Esophagus muscularis mucosa (tissue), 4 donors: ENCODE measurements around the gene GJE1. TPM values are rescaled to one million over a fixed set of nuclear protein-coding genes. Genes with fewer than 3 reads are reported as not detected.
"Not testable (repeated sequence)": the region's sequence is repeated elsewhere in the genome, so short reads cannot be mapped to it uniquely, and the experiment has no call there.

Experiments used
- DNase-seq: peaks from one replicate; pipeline ENCODE4 v3.0.0-alpha.2; 2017; ENCODE audit errors: extremely low spot score
- H3K27ac ChIP-seq, 4 donors: fragments of 200-600 bp; sonication (generic); replicated peaks in 1 of 4; 1 replicate in 3 of 4; 2 replicates in 1 of 4; pipeline ENCODE4 v1.5.1; 2016 to 2019; ENCODE audit warnings: mild to moderate bottlenecking in 1 of 4
- H3K27me3 ChIP-seq, 4 donors: fragments of 200-600 bp; sonication (generic); one replicate each; pipeline versions ENCODE4 v1.5.1 to v1.6.0; 2016 to 2019
- H3K36me3 ChIP-seq, 4 donors: fragments of 200-600 bp; sonication (generic); one replicate each; pipeline ENCODE4 v1.5.1; 2016 to 2019
- H3K4me1 ChIP-seq, 4 donors: fragments of 200-600 bp; sonication (generic); one replicate each; pipeline ENCODE4 v1.5.1; 2016 to 2019
- H3K4me3 ChIP-seq, 4 donors: fragments of 200-600 bp; sonication (generic); 1 replicate in 2 of 4; 2 replicates in 2 of 4; pipeline ENCODE4 v1.5.1; 2016 to 2019; ENCODE audit warnings: mild to moderate bottlenecking in 4 of 4, moderate library complexity in 1 of 4
- H3K9me3 ChIP-seq, 4 donors: fragments of 200-600 bp; sonication (generic); 1 replicate in 3 of 4; 2 replicates in 1 of 4; pipeline ENCODE4 v1.5.1; 2016 to 2019
- EP300 ChIP-seq: sonication (generic); formaldehyde crosslinking; IDR thresholded peaks from one replicate; pipeline ENCODE4 v1.6.1; 2017; ENCODE audit warnings: antibody characterized with exemption
- POLR2A ChIP-seq: fragments of 450-650 bp; IDR thresholded peaks from one replicate; pipeline ENCODE4 v1.6.1; 2017; ENCODE audit warnings: antibody characterized with exemption, moderate library complexity, mild to moderate bottlenecking, low read depth
- POLR2AphosphoS5 ChIP-seq, 2 donors: sonication (generic); formaldehyde crosslinking; IDR thresholded peaks; one replicate each; pipeline ENCODE4 v1.6.1; 2017; ENCODE audit warnings: antibody characterized with exemption in 2 of 2
- WGBS: methylation state at CpG from one replicate; pipeline ENCODE4 v1.1.5; 2018; 5-methylcytosine and 5-hydroxymethylcytosine counted together
- intact Hi-C: fragments of 100-400 bp; cut with DNase I; formaldehyde crosslinking; loops from one replicate; pipeline ENCODE4 v1.15.1; 2023
- total RNA-seq, 4 donors: library from RNA; depleted of rRNA; stranded (reverse); fragments of >200 nt; gene quantifications; one replicate each; pipeline versions ENCODE4 v1.1.0 to v1.2.1, GENCODE V29; 2016
- TF ChIP-seq, protein P1 (sequence below), 3 experiments: fragments of 200-600 bp in 2 of 3; fragments of 450-650 bp in 1 of 3; sonication (generic) in 2 of 3; IDR thresholded peaks; one replicate each; pipeline ENCODE4 v1.5.1; 2017 to 2019; ENCODE audit warnings: antibody characterized with exemption in 3 of 3, mild to moderate bottlenecking in 2 of 3, moderate library complexity in 1 of 3

Gene GJE1
- total RNA-seq, 4 donors from 2014 or later, result not detected

DNA sequence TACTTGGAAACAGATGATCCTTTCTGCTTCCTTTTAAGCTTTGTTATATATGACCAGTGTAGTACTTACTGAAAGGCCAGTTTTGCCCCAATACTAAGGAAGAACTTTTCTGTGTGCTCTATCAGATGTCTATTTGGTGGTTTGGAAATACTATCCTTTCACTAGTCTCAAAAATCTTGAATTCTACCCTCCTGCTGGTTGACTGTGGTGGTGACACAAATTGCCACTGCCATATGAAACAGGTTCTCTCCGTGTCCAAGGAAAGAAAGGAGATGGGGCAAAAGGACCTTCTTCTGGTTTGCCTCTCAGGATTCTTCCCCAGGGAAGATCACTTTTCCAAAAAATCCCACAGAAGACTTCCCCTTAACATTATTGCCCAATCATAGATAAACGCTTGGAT lies 6.2 kb downstream of the GJE1 start:
- WGBS, result 48% methylated on average over 2 of the region's 2 CpGs
- DNase-seq, result no peak
- Histone ChIP-seq H3K4me1 (no peaks in the 10 kb centered on the region), H3K27me3 (no peaks in the 10 kb centered on the region), H3K4me3 (no peak overlapping the region), H3K9me3 (no peaks in the 10 kb centered on the region), H3K36me3 (no peaks in the 10 kb centered on the region), H3K27ac (no peak overlapping the region)
- TF ChIP-seq EP300 (no peak), POLR2AphosphoS5 (IDR thresholded peaks at IDR 0.05) (no peak), POLR2A (no peak)
- TF ChIP-seq, protein P1, sequence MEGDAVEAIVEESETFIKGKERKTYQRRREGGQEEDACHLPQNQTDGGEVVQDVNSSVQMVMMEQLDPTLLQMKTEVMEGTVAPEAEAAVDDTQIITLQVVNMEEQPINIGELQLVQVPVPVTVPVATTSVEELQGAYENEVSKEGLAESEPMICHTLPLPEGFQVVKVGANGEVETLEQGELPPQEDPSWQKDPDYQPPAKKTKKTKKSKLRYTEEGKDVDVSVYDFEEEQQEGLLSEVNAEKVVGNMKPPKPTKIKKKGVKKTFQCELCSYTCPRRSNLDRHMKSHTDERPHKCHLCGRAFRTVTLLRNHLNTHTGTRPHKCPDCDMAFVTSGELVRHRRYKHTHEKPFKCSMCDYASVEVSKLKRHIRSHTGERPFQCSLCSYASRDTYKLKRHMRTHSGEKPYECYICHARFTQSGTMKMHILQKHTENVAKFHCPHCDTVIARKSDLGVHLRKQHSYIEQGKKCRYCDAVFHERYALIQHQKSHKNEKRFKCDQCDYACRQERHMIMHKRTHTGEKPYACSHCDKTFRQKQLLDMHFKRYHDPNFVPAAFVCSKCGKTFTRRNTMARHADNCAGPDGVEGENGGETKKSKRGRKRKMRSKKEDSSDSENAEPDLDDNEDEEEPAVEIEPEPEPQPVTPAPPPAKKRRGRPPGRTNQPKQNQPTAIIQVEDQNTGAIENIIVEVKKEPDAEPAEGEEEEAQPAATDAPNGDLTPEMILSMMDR (IDR thresholded peaks at IDR 0.05), result no peak
- intact Hi-C loops, result no loop called here

GRCh38 chr6:142141531-142141930 lies 8.8 kb downstream of the GJE1 start:
- H3K4me1 ChIP-seq, H3K36me3 ChIP-seq, H3K27me3 ChIP-seq, intact Hi-C loops, DNase-seq, H3K9me3 ChIP-seq, H3K27ac ChIP-seq, H3K4me3 ChIP-seq: not testable (repeated sequence)
- 90% methylated on average over 13 of the region's 13 CpGs for WGBS

DNA sequence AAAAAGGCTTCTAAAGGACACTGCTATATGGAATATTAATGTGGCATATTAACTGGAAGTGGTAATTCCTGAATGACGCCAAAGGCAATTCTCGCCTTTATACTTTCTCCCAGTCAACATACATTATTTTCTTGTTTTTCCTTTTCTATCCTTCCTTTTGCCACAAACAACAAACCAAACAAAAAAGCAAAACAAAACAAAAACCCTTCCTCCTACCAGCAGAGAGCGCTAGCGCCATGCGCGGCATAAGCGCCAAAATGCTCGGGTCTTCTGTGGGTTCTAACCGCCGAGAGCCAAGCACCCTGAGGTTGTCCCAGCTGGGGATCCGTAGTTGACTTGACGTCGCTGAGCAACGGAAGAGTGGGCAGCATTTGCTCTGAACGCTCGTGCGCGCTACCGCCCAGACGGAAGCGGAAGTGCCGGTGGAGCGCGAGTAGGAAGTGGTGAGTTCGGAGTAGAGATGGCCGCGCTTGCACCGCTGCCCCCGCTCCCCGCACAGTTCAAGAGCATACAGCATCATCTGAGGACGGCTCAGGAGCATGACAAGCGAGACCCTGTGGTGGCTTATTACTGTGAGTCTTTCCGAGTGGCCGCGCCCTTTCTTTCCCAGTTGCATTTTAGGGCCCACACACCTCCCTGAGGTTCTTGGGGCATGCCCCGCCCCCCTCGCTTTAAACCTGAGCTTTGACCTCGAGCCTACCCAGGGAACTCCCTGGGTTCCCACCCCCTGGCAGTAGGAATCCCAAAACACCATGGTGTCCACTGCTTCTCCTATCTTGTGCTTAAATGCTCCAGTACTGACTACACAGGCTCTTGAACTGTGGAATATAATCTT lies 14.3 kb downstream of the GJE1 start, which contains the start of the genes NMBR and VTA1:
Gene NMBR, minus strand, starts transcription at position 295 of the 835 bp plus-strand sequence. CDS start 58,464 bp downstream, outside the sequence.
Gene VTA1, plus strand, starts transcription at position 436 of the 835 bp plus-strand sequence. Its CDS starts 25 bp downstream, at position 461.
- Histone ChIP-seq H3K4me3 (peak within 1 kb of the TSS; percentile 69 to 84 (median 78)), H3K36me3 (no peaks in the 10 kb centered on the region), H3K9me3 (no peaks in the 10 kb centered on the region), H3K27ac (peak within 1 kb of the TSS; percentile 62 to 78 (median 72)), H3K4me1 (peaks cover 24 to 37% (median 29%) of the 10 kb centered on the region in 4 donors), H3K27me3 (no peaks in the 10 kb centered on the region)
- DNase-seq, result peak; percentile 96
- intact Hi-C loops, result loop anchor here (2.0 kb wide), 1 partner anchor 60 kb away; no protein-coding TSS in a partner anchor
- under 1% methylated on average over 38 of the region's 38 CpGs for WGBS
- TF ChIP-seq, protein P1 (IDR thresholded peaks at IDR 0.05), result peak; percentile 90 to 92 (median 90)
- TF ChIP-seq POLR2AphosphoS5 (IDR thresholded peaks at IDR 0.05), result peak; percentile 86 to 97
- no peak for TF ChIP-seq EP300
- TF ChIP-seq POLR2A, result no peak

GRCh38 chr6:142152746-142153145 lies 20.0 kb downstream of the GJE1 start:
- no peak for TF ChIP-seq EP300
- TF ChIP-seq, protein P1 (IDR thresholded peaks at IDR 0.05), result no peak
- no peak for TF ChIP-seq POLR2A
- no peak for TF ChIP-seq POLR2AphosphoS5 (IDR thresholded peaks at IDR 0.05)
- H3K27ac ChIP-seq, result no peak overlapping the region
- no peak overlapping the region for H3K4me3 ChIP-seq
- intact Hi-C loops, result no loop called here
- H3K36me3 ChIP-seq, result no peaks in the 10 kb centered on the region
- DNase-seq, result no peak
- no peaks in the 10 kb centered on the region for H3K9me3 ChIP-seq
- peaks cover 16 to 33% (median 26%) of the 10 kb centered on the region in 4 donors for H3K4me1 ChIP-seq
- no peaks in the 10 kb centered on the region for H3K27me3 ChIP-seq

GRCh38 chr6:142153196-142153595 lies 20.5 kb downstream of the GJE1 start:
- TF ChIP-seq, protein P1 (IDR thresholded peaks at IDR 0.05), result no peak
- no peak for TF ChIP-seq POLR2A
- TF ChIP-seq EP300, result no peak
- TF ChIP-seq POLR2AphosphoS5 (IDR thresholded peaks at IDR 0.05), result no peak
- WGBS, result 90% methylated on average over 2 of the region's 2 CpGs

More at GRCh38 chr6:142153196-142153595, 20.5 kb downstream of the GJE1 start:
- Histone ChIP-seq H3K4me3 (no peak overlapping the region), H3K27ac (no peak overlapping the region), H3K27me3 (no peaks in the 10 kb centered on the region), H3K4me1 (peaks cover 12 to 29% (median 21%) of the 10 kb centered on the region in 4 donors), H3K36me3 (no peaks in the 10 kb centered on the region), H3K9me3 (no peaks in the 10 kb centered on the region)
- intact Hi-C loops, result no loop called here
- no peak for DNase-seq
